HepG2 (cell line): ENCODE measurements around the gene RTN1. TPM values are rescaled to one million over a fixed set of nuclear protein-coding genes. Genes with fewer than 3 reads are reported as not detected.

ENCODE experiments used
- ATAC-seq: fragments of 200-7000 bp; cut with Tn5 transposase; 3 replicates; pipeline ENCODE4 v1.9.1; 2020; ENCODE audit warnings: mild to moderate bottlenecking, moderate library complexity
- BruUV-seq: library from RNA; stranded (reverse); fragments of 400-500 nt; replicated peaks from 2 replicates; lab custom pipeline; 2021; lab: Mats Ljungman, UMichigan
- CTCF ChIA-PET: fragments of 300-600 bp; formaldehyde crosslinking; extraction: SDS; loops from one replicate; lab custom pipeline; 2021; ENCODE audit warnings: low total read pairs, inconsistent platforms, low intra/inter-chr PET ratio; lab: Yijun Ruan, JAX
- POLR2A ChIA-PET: fragments of 350-600 bp; sonication (Branson Sonifier 250); formaldehyde crosslinking; loops from one replicate; lab custom pipeline; 2020; ENCODE audit warnings: antibody characterized with exemption, inconsistent platforms; lab: Yijun Ruan, JAX
- DNase-seq: peaks from one replicate; pipeline ENCODE4 v3.0.0-alpha.2; 2015; ENCODE audit warnings: low spot score
- FAIRE-seq: peaks from 3 replicates; lab custom pipeline; 2011; peaks lifted over from hg19 to GRCh38; lab: Jason Lieb, UNC
- H2AFZ ChIP-seq: one replicate; pipeline ENCODE4 v1.6.1; 2011; ENCODE audit warnings: low read length, inconsistent platforms
- H3K27ac ChIP-seq: fragments of 300-600 bp; 3 replicates; pipeline ENCODE4 v1.8.0; 2011; ENCODE audit warnings: mixed run types, mild to moderate bottlenecking, mixed read lengths, low read length, inconsistent platforms; ENCODE audit not compliant: insufficient read depth; ENCODE audit errors: extremely low read length
- H3K27me3 ChIP-seq, 2 experiments: fragments of 200-600 bp in 1 of 2; 2 replicates in 1 of 2; 3 replicates in 1 of 2; pipeline versions ENCODE4 v1.6.0 to v1.8.0; 2011; ENCODE audit warnings: low read length in 2 of 2, mild to moderate bottlenecking in 2 of 2, moderate library complexity in 2 of 2, inconsistent platforms in 1 of 2; ENCODE audit not compliant: insufficient read depth in 2 of 2, control insufficient read depth in 1 of 2
- H3K36me3 ChIP-seq, 2 experiments: fragments of 200-600 bp in 1 of 2; replicated peaks in 1 of 2; 2 replicates in 1 of 2; 3 replicates in 1 of 2; pipeline versions ENCODE4 v1.5.1 to v1.8.0; 2011; ENCODE audit warnings: low read length in 2 of 2, inconsistent platforms in 1 of 2; ENCODE audit not compliant: insufficient read depth in 2 of 2, control insufficient read depth in 1 of 2
- H3K4me1 ChIP-seq: 2 replicates; pipeline ENCODE4 v1.5.1; 2012; ENCODE audit warnings: low read length, inconsistent platforms; ENCODE audit not compliant: insufficient read depth
- H3K4me2 ChIP-seq: 2 replicates; pipeline ENCODE4 v1.6.0; 2011; ENCODE audit warnings: low read depth, low read length, inconsistent platforms
- H3K4me3 ChIP-seq, 3 experiments: fragments of 200-600 bp in 1 of 3; sonication (generic), shearing (Covaris generic) in 1 of 3; replicated peaks in 1 of 3; 2 replicates each; pipeline ENCODE4 v1.5.1; 2011 to 2016; ENCODE audit warnings: low read length in 3 of 3, inconsistent platforms in 2 of 3, low read depth in 2 of 3, mild to moderate bottlenecking in 2 of 3, control low read depth in 1 of 3, mixed read lengths in 1 of 3; ENCODE audit not compliant: insufficient read depth in 1 of 3
- H3K79me2 ChIP-seq: one replicate; pipeline ENCODE4 v1.6.1; 2011; ENCODE audit warnings: low read length, inconsistent platforms; ENCODE audit not compliant: insufficient read depth
- H3K9ac ChIP-seq: 2 replicates; pipeline ENCODE4 v1.6.0; 2011; ENCODE audit warnings: mild to moderate bottlenecking, low read depth, low read length, inconsistent platforms; ENCODE audit not compliant: insufficient read depth
- H3K9me3 ChIP-seq: 2 replicates; pipeline ENCODE4 v1.5.1; 2012; ENCODE audit warnings: mild to moderate bottlenecking, low read length
- H4K20me1 ChIP-seq: 2 replicates; pipeline ENCODE4 v1.6.0; 2011; ENCODE audit warnings: inconsistent platforms, mild to moderate bottlenecking, low read length, moderate library complexity; ENCODE audit not compliant: insufficient read depth
- KLF11 ChIP-seq: IDR thresholded peaks from 2 replicates; pipeline ENCODE4 v1.6.1; 2016; ENCODE audit warnings: missing compliant biosample characterization
- MAFG ChIP-seq: sonication (generic); formaldehyde crosslinking; IDR thresholded peaks from 2 replicates; pipeline ENCODE4 v1.5.1; 2020; ENCODE audit warnings: mild to moderate bottlenecking, missing genetic modification reagents
- STAT5B ChIP-seq: sonication (generic); formaldehyde crosslinking; IDR thresholded peaks from 2 replicates; pipeline ENCODE4 v1.4.0; 2020; ENCODE audit warnings: missing genetic modification reagents
- TRAFD1 ChIP-seq: sonication (generic); formaldehyde crosslinking; IDR thresholded peaks from 2 replicates; pipeline ENCODE4 v1.5.1; 2020; ENCODE audit warnings: missing genetic modification reagents, mild to moderate bottlenecking, borderline replicate concordance
- ZNF362 ChIP-seq: sonication (generic); formaldehyde crosslinking; IDR thresholded peaks from 2 replicates; pipeline ENCODE4 v1.4.0; 2020; ENCODE audit warnings: missing genetic modification reagents, mild to moderate bottlenecking, borderline replicate concordance
- WGBS: methylation state at CpG from one replicate; pipeline ENCODE4 v1.1.6; 2017; ENCODE audit warnings: low lambda C conversion rate; 5-methylcytosine and 5-hydroxymethylcytosine counted together
- in situ Hi-C: cut with HindIII; loops from 2 replicates; pipeline ENCODE4 v1.10.0; 2017; ENCODE audit warnings: low pct_unique_long_range_greater_than_20kb; ENCODE audit not compliant: extremely low pct_ligation_motif_present
- intact Hi-C: fragments of 100-400 bp; cut with micrococcal nuclease; formaldehyde crosslinking; loops from one replicate; pipeline ENCODE4 v1.10.0; 2022; ENCODE audit not compliant: unreplicated experiment
- polyA plus RNA-seq, 8 experiments: library from polyadenylated mRNA; depleted of rRNA in 3 of 8; stranded (reverse) in 7 of 8; unstranded in 1 of 8; fragments of >200 nt; fragmentation: Illumina TruSeq in 4 of 8; extraction: Trizol in 4 of 8; gene quantifications; 2 replicates each; pipeline versions ENCODE4 v1.2.1 to v1.2.3, GENCODE V29; 2011 to 2016; ENCODE audit warnings: low read depth in 4 of 8, missing spikeins in 1 of 8, mixed read lengths in 1 of 8; ENCODE audit not compliant: insufficient read depth in 1 of 8
- total RNA-seq, 5 experiments: library from RNA; depleted of rRNA; stranded (reverse); fragments of >200 nt; fragmentation: Illumina TruSeq; extraction: Trizol; gene quantifications; 2 replicates each; pipeline ENCODE4 v1.2.3, GENCODE V29; 2016; ENCODE audit warnings: low read depth in 1 of 5

The RTN1 gene
- total and polyA plus RNA-seq, 2 of the 13 experiments (the other 11 are each of a cell fraction or from before 2014, with no cell fraction given) = 0.04 to 0.18 TPM

DNA sequence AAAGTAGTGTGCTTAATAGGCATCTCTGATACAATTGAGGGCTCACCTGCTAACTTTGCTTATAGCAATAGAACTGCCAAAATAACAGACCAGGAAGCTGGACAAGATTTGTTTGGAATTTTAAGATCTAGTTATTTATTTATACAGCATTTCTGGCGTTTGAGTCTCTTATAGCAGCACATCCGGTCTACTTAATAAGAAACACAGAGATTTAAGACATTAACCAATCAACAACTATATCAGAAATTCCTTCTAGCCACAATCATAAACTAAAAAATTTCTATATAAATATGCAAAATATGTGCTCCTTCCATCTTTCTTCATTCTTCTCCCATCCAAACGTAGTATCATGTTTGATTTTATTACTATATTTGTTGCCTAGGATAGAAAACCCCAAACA lies 2.6 kb downstream of the RTN1 start (continued):
- no peak for TF ChIP-seq TRAFD1 (CRISPR knock-in tag)
- TF ChIP-seq, all 625 proteins: peak for 0

GRCh38 chr14:59863806-59864525 lies 6.6 kb downstream of the RTN1 start:
- POLR2A ChIA-PET = no interaction called here
- Histone ChIP-seq H3K27ac (no peak overlapping the region), H3K27me3 (no peaks in the 10 kb centered on the region), H3K4me2 (no peak overlapping the region), H2AFZ (no peak overlapping the region), H3K36me3 (no peaks in the 10 kb centered on the region), H4K20me1 (no peaks in the 10 kb centered on the region), H3K4me1 (no peaks in the 10 kb centered on the region), H3K4me3 (no peak overlapping the region), H3K79me2 (no peaks in the 10 kb centered on the region), H3K9me3 (peaks cover 16% of the 10 kb centered on the region; the same call in 1 of the 2 replicates), H3K9ac (no peak overlapping the region)
- no TSS peak for BruUV-seq
- in situ Hi-C loops = no loop called here
- DNase-seq (no peak), ATAC-seq (no peak), FAIRE-seq (no peak)
- TF ChIP-seq ZNF362 (CRISPR knock-in tag) (no peak), STAT5B (CRISPR knock-in tag) (no peak), MAFG (no peak), KLF11 (no peak)
- 1% methylated on average over 2 of the region's 2 CpGs for WGBS
- CTCF ChIA-PET = no interaction called here
- intact Hi-C loops = no loop called here
